DND-41 (cell line): ENCODE data around the gene TPO.

Experiments
- ATAC-seq: fragments of 200-7000 bp; cut with Tn5 transposase; 3 replicates; pipeline ENCODE4 v1.9.1; 2021; ENCODE audit warnings: low read depth; ENCODE audit not compliant: insufficient read depth
- DNase-seq: peaks from one replicate; pipeline ENCODE4 v3.0.0-alpha.2; 2020
- H2AFZ ChIP-seq: 2 replicates; pipeline ENCODE4 v1.6.0; 2012; ENCODE audit warnings: low read depth, low read length
- H3K27ac ChIP-seq: 2 replicates; pipeline ENCODE4 v1.5.1; 2012; ENCODE audit warnings: low read length, inconsistent platforms
- H3K27me3 ChIP-seq: fragments of 200-600 bp; sonication (generic); 2 replicates; pipeline ENCODE4 v1.6.0; 2012; ENCODE audit warnings: low read length, mild to moderate bottlenecking, inconsistent platforms; ENCODE audit not compliant: insufficient read depth, poor library complexity
- H3K36me3 ChIP-seq: 2 replicates; pipeline ENCODE4 v1.5.1; 2012; ENCODE audit warnings: low read length, inconsistent platforms; ENCODE audit not compliant: insufficient read depth
- H3K4me1 ChIP-seq: 2 replicates; pipeline ENCODE4 v1.5.1; 2012; ENCODE audit warnings: mild to moderate bottlenecking, low read length; ENCODE audit not compliant: insufficient read depth
- H3K4me2 ChIP-seq: 2 replicates; pipeline ENCODE4 v1.6.0; 2012; ENCODE audit warnings: mild to moderate bottlenecking, moderate library complexity, low read length, inconsistent platforms; ENCODE audit not compliant: insufficient read depth
- H3K4me3 ChIP-seq, 2 experiments: fragments of 200-600 bp in 1 of 2; shearing (Covaris generic) in 1 of 2; 2 replicates each; pipeline ENCODE4 v1.5.1; 2012 to 2016; ENCODE audit warnings: inconsistent platforms in 2 of 2, low read length in 2 of 2, mild to moderate bottlenecking in 2 of 2, low read depth in 1 of 2, moderate library complexity in 1 of 2
- H3K79me2 ChIP-seq: 2 replicates; pipeline ENCODE4 v1.6.0; 2012; ENCODE audit warnings: low read length, inconsistent platforms; ENCODE audit not compliant: insufficient read depth
- H3K9ac ChIP-seq: 2 replicates; pipeline ENCODE4 v1.6.0; 2012; ENCODE audit warnings: low read depth, mild to moderate bottlenecking, inconsistent platforms, low read length, moderate library complexity
- H3K9me3 ChIP-seq: 2 replicates; pipeline ENCODE4 v1.5.1; 2012; ENCODE audit warnings: low read length, moderate library complexity, mild to moderate bottlenecking, inconsistent platforms; ENCODE audit not compliant: insufficient read depth, severe bottlenecking
- H4K20me1 ChIP-seq: 2 replicates; pipeline ENCODE4 v1.6.0; 2012; ENCODE audit warnings: low read length; ENCODE audit not compliant: insufficient read depth
- CTCF ChIP-seq: IDR thresholded peaks from 2 replicates; pipeline ENCODE4 v1.5.1; 2012; ENCODE audit warnings: borderline replicate concordance, low read length, moderate library complexity, mild to moderate bottlenecking; ENCODE audit not compliant: poor library complexity, severe bottlenecking; ENCODE audit errors: extremely low read depth
- EZH2 ChIP-seq: IDR thresholded peaks from 3 replicates; pipeline ENCODE4 v1.6.1; 2012; ENCODE audit warnings: borderline replicate concordance, low read depth, mild to moderate bottlenecking, moderate library complexity, low read length, inconsistent platforms; ENCODE audit not compliant: severe bottlenecking

The TPO gene

GRCh38 chr2:1393321-1393720 is 19.9 kb upstream of the TPO start:
- ATAC-seq (no peak), DNase-seq (no peak)
- Histone ChIP-seq H3K36me3 (no peaks in the 10 kb centered on the region), H2AFZ (no peak overlapping the region), H4K20me1 (no peaks in the 10 kb centered on the region), H3K27ac (no peak overlapping the region), H3K4me3 (no peak overlapping the region), H3K9me3 (no peaks in the 10 kb centered on the region), H3K4me1 (no peaks in the 10 kb centered on the region), H3K79me2 (no peaks in the 10 kb centered on the region), H3K27me3 (no peaks in the 10 kb centered on the region), H3K4me2 (no peak overlapping the region), H3K9ac (no peak overlapping the region)
- TF ChIP-seq CTCF = no peak

GRCh38 chr2:1394709-1395408 is 18.4 kb upstream of the TPO start:
- Histone ChIP-seq H3K4me3 (no peak overlapping the region), H3K27me3 (no peaks in the 10 kb centered on the region), H3K9me3 (no peaks in the 10 kb centered on the region), H3K9ac (no peak overlapping the region), H3K36me3 (no peaks in the 10 kb centered on the region), H3K79me2 (no peaks in the 10 kb centered on the region), H3K4me1 (no peaks in the 10 kb centered on the region), H2AFZ (no peak overlapping the region), H3K4me2 (no peak overlapping the region), H4K20me1 (no peaks in the 10 kb centered on the region), H3K27ac (no peak overlapping the region)
- ATAC-seq (no peak), DNase-seq (no peak)
- TF ChIP-seq CTCF (no peak), EZH2 (no peak)

GRCh38 chr2:1397350-1397749 is 15.9 kb upstream of the TPO start:
- H3K27ac ChIP-seq = no peak overlapping the region
- H3K36me3 ChIP-seq = no peaks in the 10 kb centered on the region
- no peak overlapping the region for H3K9ac ChIP-seq
- H3K4me2 ChIP-seq = no peak overlapping the region
- H3K9me3 ChIP-seq = no peaks in the 10 kb centered on the region
- H3K79me2 ChIP-seq = no peaks in the 10 kb centered on the region
- TF ChIP-seq CTCF = no peak
- TF ChIP-seq EZH2 = no peak
- no peaks in the 10 kb centered on the region for H3K4me1 ChIP-seq
- no peaks in the 10 kb centered on the region for H4K20me1 ChIP-seq
- ATAC-seq = no peak
- H2AFZ ChIP-seq = no peak overlapping the region
- no peaks in the 10 kb centered on the region for H3K27me3 ChIP-seq
- DNase-seq = no peak
- H3K4me3 ChIP-seq = no peak overlapping the region

- no peaks in the 10 kb centered on the region for H3K36me3 ChIP-seq
- no peaks in the 10 kb centered on the region for H3K9me3 ChIP-seq
- H3K79me2 ChIP-seq = no peaks in the 10 kb centered on the region
- H3K4me2 ChIP-seq = no peak overlapping the region
- ATAC-seq (no peak), DNase-seq (no peak)
- TF ChIP-seq EZH2 (no peak), CTCF (no peak)
- no peak overlapping the region for H2AFZ ChIP-seq
- H4K20me1 ChIP-seq = no peaks in the 10 kb centered on the region
- no peak overlapping the region for H3K4me3 ChIP-seq
- H3K27ac ChIP-seq = no peak overlapping the region
- no peaks in the 10 kb centered on the region for H3K4me1 ChIP-seq
- H3K9ac ChIP-seq = no peak overlapping the region
- H3K27me3 ChIP-seq = no peaks in the 10 kb centered on the region
Measured at GRCh38 chr2:1398191-1398590, 15.1 kb upstream of the TPO start.
